Measurements from ENCODE around the gene IGSF9. TPM values are rescaled to one million over a fixed set of nuclear protein-coding genes. Genes with fewer than 3 reads are reported as not detected.

Gene IGSF9
- total RNA-seq, 2 experiments from 2014 or later: not detected

Small RNA genes lying within 50 kb of the gene (microRNA-seq; reads per million reads assigned to microRNA genes)
- not detected for gene MIR4259

Other genes with a start within 250 kb of the IGSF9 start
- not detected for gene CRP, start 231.0 kb downstream of the IGSF9 start, total RNA-seq
- 10 to 100 TPM; 21.9 to 26.5 TPM for gene DUSP23, start 164.7 kb downstream of the IGSF9 start, total RNA-seq
- gene FCRL6, start 143.3 kb downstream of the IGSF9 start, total RNA-seq: under 1 TPM; 0.42 to 0.76 TPM
- gene SLAMF8, start 118.7 kb downstream of the IGSF9 start, total RNA-seq: 1 to 10 TPM in 1 of 2 experiments, under 1 TPM in 1; 0.73 to 1.3 TPM
- gene VSIG8, start 83.0 kb downstream of the IGSF9 start, total RNA-seq: not detected
- gene CFAP45, start 45.4 kb downstream of the IGSF9 start, total RNA-seq: under 1 TPM; 0.34 to 0.79 TPM
- gene TAGLN2, start 20.1 kb downstream of the IGSF9 start, total RNA-seq: 100 to 1,000 TPM; 476 to 510 TPM
- not detected for gene SLAMF9, start 8.6 kb upstream of the IGSF9 start, total RNA-seq
- 1 to 10 TPM; 4.2 to 4.5 TPM for gene PIGM, start 86.4 kb upstream of the IGSF9 start, total RNA-seq
- gene KCNJ10, start 124.5 kb upstream of the IGSF9 start, total RNA-seq: not detected
- gene KCNJ9, start 135.9 kb upstream of the IGSF9 start, total RNA-seq: not detected
- gene IGSF8, start 153.0 kb upstream of the IGSF9 start, total RNA-seq: 10 to 100 TPM; 41.7 to 44.4 TPM
- gene ATP1A2, start 170.1 kb upstream of the IGSF9 start, total RNA-seq: not detected
- gene ATP1A4, start 206.0 kb upstream of the IGSF9 start, total RNA-seq: not detected
- gene CASQ1, start 245.0 kb upstream of the IGSF9 start, total RNA-seq: not detected